K562 (cell line): ENCODE results near the gene CYP24A1. TPM values are rescaled to one million over a fixed set of nuclear protein-coding genes. Genes with fewer than 3 reads are reported as not detected.

Source experiments
- ATAC-seq: fragments of 200-7000 bp; cut with Tn5 transposase; 3 replicates; pipeline ENCODE4 v1.9.1; 2020; ENCODE audit warnings: moderate library complexity
- BruUV-seq: library from RNA; stranded (reverse); fragments of 400-500 nt; replicated peaks from 2 replicates; lab custom pipeline; 2021; lab: Mats Ljungman, UMichigan
- CTCF ChIA-PET: fragments of 300-600 bp; formaldehyde crosslinking; extraction: SDS; loops from one replicate; lab custom pipeline; 2021; ENCODE audit warnings: low intra/inter-chr PET ratio; lab: Yijun Ruan, JAX
- POLR2A ChIA-PET: fragments of 300-600, 350-650 bp; sonication (Branson Sonifier 250); formaldehyde crosslinking; extraction: SDS; loops from one replicate; lab custom pipeline; 2021; ENCODE audit warnings: antibody characterized with exemption, inconsistent platforms; lab: Yijun Ruan, JAX
- DNase-seq, 4 experiments: peaks; one replicate each; pipeline versions ENCODE4 v3.0.0 to v3.0.0-alpha.2; 2011 to 2018; ENCODE audit warnings: low spot score in 3 of 4, mixed read lengths in 3 of 4; ENCODE audit errors: extremely low read depth in 1 of 4
- FAIRE-seq: peaks from 2 replicates; lab custom pipeline; 2011; peaks lifted over from hg19 to GRCh38; lab: Jason Lieb, UNC
- H2AFZ ChIP-seq: 2 replicates; pipeline ENCODE4 v1.6.0; 2011; ENCODE audit warnings: low read depth, low read length, control low read depth, inconsistent platforms
- H3K27ac ChIP-seq: fragments of 200-600 bp; 3 replicates; pipeline ENCODE4 v1.8.0; 2011; ENCODE audit warnings: low read depth, mild to moderate bottlenecking, control low read depth, inconsistent platforms, low read length, moderate library complexity, mixed read lengths; ENCODE audit errors: extremely low read depth
- H3K27me3 ChIP-seq, 2 experiments: fragments of 300-600 bp in 1 of 2; 2 replicates in 1 of 2; 3 replicates in 1 of 2; pipeline versions ENCODE4 v1.6.0 to v1.8.0; 2011; ENCODE audit warnings: inconsistent platforms in 2 of 2, low read length in 2 of 2, mild to moderate bottlenecking in 1 of 2, mixed read lengths in 1 of 2, moderate library complexity in 1 of 2; ENCODE audit not compliant: control insufficient read depth in 2 of 2, insufficient read depth in 2 of 2
- H3K36me3 ChIP-seq: fragments of 300-600 bp; 3 replicates; pipeline ENCODE4 v1.8.0; 2011; ENCODE audit warnings: mild to moderate bottlenecking, low read length, inconsistent platforms; ENCODE audit not compliant: control insufficient read depth, insufficient read depth
- H3K4me1 ChIP-seq, 2 experiments: fragments of 200-600 bp in 1 of 2; replicated peaks in 1 of 2; 2 replicates in 1 of 2; 3 replicates in 1 of 2; pipeline versions ENCODE4 v1.5.1 to v1.8.0; 2011; ENCODE audit warnings: inconsistent platforms in 2 of 2, low read length in 2 of 2, mild to moderate bottlenecking in 1 of 2, mixed read lengths in 1 of 2, moderate library complexity in 1 of 2; ENCODE audit not compliant: control insufficient read depth in 2 of 2, insufficient read depth in 2 of 2
- H3K4me2 ChIP-seq: 2 replicates; pipeline ENCODE4 v1.6.1; 2011; ENCODE audit warnings: low read length, control low read depth, inconsistent platforms, mixed read lengths; ENCODE audit not compliant: insufficient read depth
- H3K4me3 ChIP-seq: fragments of 200-600 bp; sonication (generic), shearing (Covaris generic); 2 replicates; pipeline ENCODE4 v1.5.1; 2016; ENCODE audit warnings: control low read depth, inconsistent platforms
- H3K79me2 ChIP-seq: fragments of 200-600 bp; 3 replicates; pipeline ENCODE4 v1.8.0; 2011; ENCODE audit warnings: low read length, inconsistent platforms; ENCODE audit not compliant: control insufficient read depth, insufficient read depth
- H3K9ac ChIP-seq, 2 experiments: 2 replicates each; pipeline versions ENCODE4 v1.6.0 to v1.6.1; 2011; ENCODE audit warnings: low read depth in 2 of 2, low read length in 2 of 2, control low read depth in 1 of 2, inconsistent platforms in 1 of 2, mild to moderate bottlenecking in 1 of 2, mixed read lengths in 1 of 2; ENCODE audit not compliant: insufficient read depth in 1 of 2
- H3K9me1 ChIP-seq: one replicate; pipeline ENCODE4 v1.6.0; 2011; ENCODE audit warnings: inconsistent platforms, mild to moderate bottlenecking, low read length, moderate library complexity; ENCODE audit not compliant: control insufficient read depth, insufficient read depth
- H3K9me3 ChIP-seq: replicated peaks from 2 replicates; pipeline ENCODE4 v1.5.1; 2011; ENCODE audit warnings: low read depth, low read length, inconsistent platforms; ENCODE audit not compliant: control insufficient read depth, insufficient read depth
- H4K20me1 ChIP-seq: replicated peaks from 2 replicates; pipeline ENCODE4 v1.6.1; 2011; ENCODE audit warnings: low read length, inconsistent platforms, mixed read lengths; ENCODE audit not compliant: control insufficient read depth, insufficient read depth
- DMBX1 ChIP-seq: fragments of 250-450 bp; sonication (Bioruptor Pico); IDR thresholded peaks from 2 replicates; pipeline ENCODE4 v1.8.0; 2022; ENCODE audit warnings: inconsistent platforms, mild to moderate bottlenecking, moderate library complexity, borderline replicate concordance
- EWSR1 ChIP-seq: fragments of 450-650 bp; IDR thresholded peaks from 2 replicates; pipeline ENCODE4 v1.6.1; 2018; ENCODE audit warnings: borderline replicate concordance, mild to moderate bottlenecking, low read depth, moderate library complexity; ENCODE audit not compliant: partially characterized antibody
- HEY1 ChIP-seq: fragments of 250-450 bp; sonication (Bioruptor Pico); IDR thresholded peaks from 2 replicates; pipeline ENCODE4 v1.5.0; 2020; ENCODE audit warnings: mild to moderate bottlenecking, moderate library complexity, borderline replicate concordance
- MEF2A ChIP-seq: IDR thresholded peaks from 2 replicates; pipeline ENCODE4 v1.6.1; 2011; ENCODE audit warnings: low read depth, mild to moderate bottlenecking, low read length, moderate library complexity; ENCODE audit not compliant: control insufficient read depth
- TAF1 ChIP-seq: IDR thresholded peaks from 2 replicates; pipeline ENCODE4 v1.6.1; 2011; ENCODE audit warnings: mild to moderate bottlenecking, low read length, moderate library complexity; ENCODE audit not compliant: insufficient read depth, control insufficient read depth, severe bottlenecking; ENCODE audit errors: extremely low read depth
- U2AF1 ChIP-seq: fragments of 200-400 bp; formaldehyde crosslinking; optimal IDR thresholded peaks from 2 replicates; pipeline ENCODE3; 2017; ENCODE audit warnings: mild to moderate bottlenecking, low read depth, low read length, moderate library complexity
- ZBTB11 ChIP-seq, 3 experiments: fragments of 200-800 bp in 1 of 3; fragments of 250-450 bp in 1 of 3; fragments of 450-650 bp in 1 of 3; sonication (Bioruptor Pico) in 1 of 3; sonication (Bioruptor generic) in 1 of 3; formaldehyde crosslinking in 1 of 3; IDR thresholded peaks; 2 replicates each; pipeline versions ENCODE4 v1.6.1 to v1.8.0; 2016 to 2022; ENCODE audit warnings: mild to moderate bottlenecking in 2 of 3, missing genetic modification characterization in 2 of 3, missing compliant biosample characterization in 1 of 3, moderate library complexity in 1 of 3
- ZEB2 ChIP-seq: fragments of 450-650 bp; IDR thresholded peaks from 2 replicates; pipeline ENCODE4 v1.6.1; 2016
- WGBS: fragments of 100-300 bp; shearing (Covaris generic); methylation state at CpG from one replicate; pipeline ENCODE4 v1.1.6; 2016; ENCODE audit warnings: low coverage, mixed read lengths; ENCODE audit not compliant: insufficient coverage; ENCODE audit errors: missing lambda C conversion rate; 5-methylcytosine and 5-hydroxymethylcytosine counted together
- in situ Hi-C: fragments of 300-500 bp; cut with MboI; formaldehyde crosslinking; loops from 4 replicates; pipeline ENCODE4 v1.15.0; 2018; ENCODE audit warnings: inconsistent platforms, mixed read lengths
- intact Hi-C: fragments of 100-400 bp; cut with micrococcal nuclease; formaldehyde crosslinking; loops from 2 replicates; pipeline ENCODE4 v1.14.2; 2022
- polyA plus RNA-seq, 8 experiments: library from polyadenylated mRNA; depleted of rRNA in 4 of 8; stranded (reverse) in 5 of 8; unstranded in 3 of 8; fragments of >200 nt; fragmentation: Nextera tagmentation in 2 of 8; fragmentation: Illumina TruSeq in 1 of 8; extraction: Ambion mirVana in 2 of 8; extraction: Trizol in 1 of 8; gene quantifications; 2 replicates each; pipeline versions ENCODE4 v1.2.1 to v1.2.3, GENCODE V29; 2011 to 2014; ENCODE audit warnings: inconsistent platforms in 1 of 8, missing spikeins in 1 of 8
- total RNA-seq, 7 experiments: library from RNA; depleted of rRNA in 6 of 7; stranded (reverse); fragments of >200 nt in 6 of 7; fragmentation: Illumina TruSeq in 2 of 7; extraction: Trizol in 2 of 7; gene quantifications; 2 replicates each; pipeline versions ENCODE4 v1.2.1 to v1.2.3, GENCODE V29; 2011 to 2021; ENCODE audit warnings: low replicate concordance in 1 of 7
- TF ChIP-seq, protein P1 (sequence below): fragments of 250-450 bp; sonication (Bioruptor Pico); IDR thresholded peaks from 2 replicates; pipeline ENCODE4 v1.4.0; 2020
- TF ChIP-seq, protein P2 (sequence below): fragments of 250-450 bp; sonication (Bioruptor Pico); IDR thresholded peaks from 2 replicates; pipeline ENCODE4 v1.9.0; 2021; ENCODE audit warnings: mild to moderate bottlenecking, inconsistent platforms

Gene CYP24A1
- total and polyA plus RNA-seq, 9 of the 15 experiments (the other 6 are each of a cell fraction or from before 2014, with no cell fraction given), result 0.04 TPM; not detected in 8

- H3K9ac ChIP-seq, result no peak overlapping the region
- TF ChIP-seq, protein P1, sequence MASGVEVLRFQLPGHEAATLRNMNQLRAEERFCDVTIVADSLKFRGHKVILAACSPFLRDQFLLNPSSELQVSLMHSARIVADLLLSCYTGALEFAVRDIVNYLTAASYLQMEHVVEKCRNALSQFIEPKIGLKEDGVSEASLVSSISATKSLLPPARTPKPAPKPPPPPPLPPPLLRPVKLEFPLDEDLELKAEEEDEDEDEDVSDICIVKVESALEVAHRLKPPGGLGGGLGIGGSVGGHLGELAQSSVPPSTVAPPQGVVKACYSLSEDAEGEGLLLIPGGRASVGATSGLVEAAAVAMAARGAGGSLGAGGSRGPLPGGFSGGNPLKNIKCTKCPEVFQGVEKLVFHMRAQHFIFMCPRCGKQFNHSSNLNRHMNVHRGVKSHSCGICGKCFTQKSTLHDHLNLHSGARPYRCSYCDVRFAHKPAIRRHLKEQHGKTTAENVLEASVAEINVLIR, result no peak
- TF ChIP-seq, protein P2, sequence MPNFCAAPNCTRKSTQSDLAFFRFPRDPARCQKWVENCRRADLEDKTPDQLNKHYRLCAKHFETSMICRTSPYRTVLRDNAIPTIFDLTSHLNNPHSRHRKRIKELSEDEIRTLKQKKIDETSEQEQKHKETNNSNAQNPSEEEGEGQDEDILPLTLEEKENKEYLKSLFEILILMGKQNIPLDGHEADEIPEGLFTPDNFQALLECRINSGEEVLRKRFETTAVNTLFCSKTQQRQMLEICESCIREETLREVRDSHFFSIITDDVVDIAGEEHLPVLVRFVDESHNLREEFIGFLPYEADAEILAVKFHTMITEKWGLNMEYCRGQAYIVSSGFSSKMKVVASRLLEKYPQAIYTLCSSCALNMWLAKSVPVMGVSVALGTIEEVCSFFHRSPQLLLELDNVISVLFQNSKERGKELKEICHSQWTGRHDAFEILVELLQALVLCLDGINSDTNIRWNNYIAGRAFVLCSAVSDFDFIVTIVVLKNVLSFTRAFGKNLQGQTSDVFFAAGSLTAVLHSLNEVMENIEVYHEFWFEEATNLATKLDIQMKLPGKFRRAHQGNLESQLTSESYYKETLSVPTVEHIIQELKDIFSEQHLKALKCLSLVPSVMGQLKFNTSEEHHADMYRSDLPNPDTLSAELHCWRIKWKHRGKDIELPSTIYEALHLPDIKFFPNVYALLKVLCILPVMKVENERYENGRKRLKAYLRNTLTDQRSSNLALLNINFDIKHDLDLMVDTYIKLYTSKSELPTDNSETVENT (CRISPR knock-in tag), result no peak
- TF ChIP-seq U2AF1 (no peak), ZBTB11 (CRISPR knock-in tag; IDR thresholded peaks at IDR 0.05) (peak in 1 of 3 experiments; percentile 35; a peak in 2 of 6 replicates), HEY1 (CRISPR knock-in tag) (no peak), ZEB2 (no peak), DMBX1 (CRISPR knock-in tag) (no peak), TAF1 (no peak), EWSR1 (peak; percentile 14), MEF2A (no peak)
- TF ChIP-seq, all 486 proteins: peak for 2
- no peak for FAIRE-seq
- Histone ChIP-seq H3K9me1 (no peaks in the 10 kb centered on the region), H2AFZ (no peak overlapping the region), H3K79me2 (no peaks in the 10 kb centered on the region), H3K4me3 (no peak overlapping the region), H4K20me1 (no peaks in the 10 kb centered on the region), H3K27ac (no peak overlapping the region), H3K4me2 (no peak overlapping the region), H3K9me3 (no peaks in the 10 kb centered on the region), H3K27me3 (peaks cover 19 to 29% of the 10 kb centered on the region in 2 experiments), H3K4me1 (no peaks in the 10 kb centered on the region), H3K36me3 (no peaks in the 10 kb centered on the region)
- intact Hi-C loops (no loop called here), in situ Hi-C loops (no loop called here)
- 1% methylated on average over 8 of the region's 10 CpGs for WGBS
- BruUV-seq, result no TSS peak
- ChIA-PET POLR2A (no interaction called here), CTCF (no interaction called here)
- no peak for DNase-seq
- ATAC-seq, result no peak; the same call in 2 of the 3 replicates
These were observed 21.4 kb downstream of the CYP24A1 start for GRCh38 chr20:54152227-54153040.
